ENCODE measurements around the gene EIF4A3.

EIF4A3 gene

DNA sequence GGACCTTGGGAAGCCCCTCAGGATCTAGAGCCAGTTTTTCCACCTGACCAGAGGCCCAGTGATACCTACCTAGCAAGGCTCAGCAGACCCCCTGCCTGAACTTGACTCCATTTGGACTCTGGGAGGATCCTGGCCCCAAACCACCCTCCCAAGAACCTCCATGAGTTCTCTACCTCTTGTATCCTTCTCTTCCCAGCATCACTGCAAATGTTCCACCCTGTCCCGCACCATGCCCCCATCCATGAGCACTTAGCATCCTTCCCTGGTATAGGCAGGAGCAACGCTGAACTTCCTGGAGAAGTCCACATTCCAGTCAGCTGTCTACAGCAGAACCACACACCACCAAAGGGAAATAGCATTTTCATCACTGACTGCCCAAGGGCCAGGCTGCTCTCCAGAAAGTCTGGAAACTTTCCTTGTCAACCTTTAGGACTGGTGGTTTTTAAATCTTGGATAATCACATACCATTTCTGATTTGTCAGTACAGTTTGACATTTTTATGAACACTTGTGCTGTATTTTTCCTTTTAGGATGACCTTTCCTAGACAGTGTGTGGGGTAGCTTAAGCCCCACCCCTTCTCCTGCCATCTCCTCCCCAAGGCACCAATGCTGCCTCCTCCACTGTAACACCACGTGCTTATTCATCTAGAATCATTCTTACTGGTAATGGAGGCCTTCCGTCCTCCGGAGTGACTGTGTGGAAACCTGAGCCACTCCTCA, 13.9 kb downstream of the EIF4A3 start:
- DNase-seq: no peak

DNA sequence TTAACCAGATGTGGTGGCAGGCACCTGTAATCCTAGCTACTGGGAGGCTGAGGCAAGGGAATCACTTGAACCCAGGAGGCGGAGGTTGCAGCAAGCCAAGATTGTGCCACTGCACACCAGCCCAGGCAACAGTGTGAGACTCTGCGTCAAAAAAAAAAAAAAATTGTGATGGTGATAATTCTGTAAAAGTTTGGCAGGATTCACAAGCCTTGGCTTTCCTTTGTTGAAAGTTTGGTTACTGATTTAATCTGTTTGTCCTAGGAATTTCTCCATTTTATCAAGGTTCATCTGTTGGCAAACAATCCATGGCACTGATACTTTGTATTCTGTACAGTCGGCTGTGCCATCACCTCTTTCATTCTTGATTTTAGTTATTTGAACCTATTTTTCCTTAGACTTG, 15.9 kb downstream of the EIF4A3 start:
- DNase-seq: no peak

DNA sequence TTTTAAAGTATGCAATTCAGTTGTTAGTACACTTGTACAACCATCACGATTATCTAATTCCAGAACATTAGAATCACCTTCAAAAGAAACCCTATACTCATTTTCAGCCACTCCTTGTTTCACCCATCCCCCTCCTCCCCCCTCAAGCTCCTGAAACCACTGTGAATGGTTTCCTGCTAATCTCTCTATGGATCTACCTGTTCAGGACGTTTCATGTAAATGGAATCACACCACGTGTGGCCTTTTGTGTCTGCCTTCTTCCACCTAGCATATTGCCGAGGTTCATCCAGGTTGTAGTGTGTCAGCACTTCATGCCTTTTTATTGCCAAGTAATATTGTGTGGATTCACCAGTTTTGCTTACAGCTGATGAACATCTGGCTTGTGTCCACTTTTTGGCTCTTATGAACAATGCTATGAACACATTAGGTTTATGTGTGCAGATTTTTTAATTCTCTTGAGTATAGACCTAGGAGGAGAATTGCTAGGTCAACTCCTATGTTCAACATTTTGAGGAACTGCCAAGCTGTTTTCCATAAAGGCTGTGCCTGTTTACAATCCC, 17.8 kb downstream of the EIF4A3 start:
- DNase-seq: no peak

DNA sequence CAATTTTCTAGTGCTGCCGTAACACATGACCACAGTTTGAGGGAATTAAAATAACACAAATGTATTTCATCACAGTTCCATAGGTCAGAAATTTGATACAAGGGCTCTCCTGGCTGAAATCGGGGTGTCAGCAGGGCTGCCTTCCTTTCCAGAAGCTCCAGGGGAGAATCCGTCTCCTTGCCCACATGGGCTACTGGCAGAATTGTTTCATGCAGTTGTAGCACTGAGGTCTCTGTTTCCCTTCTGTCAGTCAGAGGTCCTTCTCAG, 20.5 kb downstream of the EIF4A3 start:
- DNase-seq: no peak

DNA sequence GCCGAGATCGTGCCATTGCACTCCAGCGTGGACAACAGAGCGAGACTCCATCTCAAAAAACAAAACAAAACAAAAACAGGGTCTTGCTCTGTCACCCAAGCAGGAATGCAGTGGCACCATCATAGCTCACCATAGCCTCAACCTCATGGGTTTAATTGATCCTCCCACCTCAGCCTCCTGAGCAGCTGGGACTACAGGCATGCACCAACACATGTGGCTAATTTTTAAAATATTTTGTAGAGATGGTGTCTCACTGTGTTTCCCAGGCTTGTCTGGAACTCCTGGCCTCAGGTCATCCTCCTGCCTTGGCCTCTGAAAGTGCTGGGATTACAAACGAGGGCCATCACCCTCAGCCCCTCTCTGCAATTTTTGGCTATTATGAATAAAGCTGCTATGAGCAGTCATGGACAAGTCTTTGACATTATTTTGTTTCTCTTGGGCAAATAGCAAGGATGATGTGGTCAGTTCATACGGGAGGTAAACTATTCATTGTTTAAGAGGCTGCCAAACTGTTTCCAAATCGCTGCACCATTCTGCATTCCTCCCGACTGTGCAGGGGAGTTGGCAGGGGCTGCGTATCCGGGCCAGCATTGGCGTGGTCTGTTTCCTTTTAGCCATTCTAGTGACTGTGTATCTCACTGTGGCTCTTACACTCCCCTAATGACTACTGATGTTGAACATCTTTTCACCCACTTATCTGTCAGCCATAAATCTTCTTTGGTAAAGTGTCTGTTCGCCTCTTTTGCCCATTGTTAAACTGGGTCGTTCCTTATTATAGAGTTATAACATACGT, 21.1 kb downstream of the EIF4A3 start:
- no peak for DNase-seq

- DNase-seq: no peak
Observed at GRCh38 chr17:80124351-80124981, 22.5 kb downstream of the EIF4A3 start.

- no peak for DNase-seq
Observed at GRCh38 chr17:80123791-80124190, 23.1 kb downstream of the EIF4A3 start.

DNA sequence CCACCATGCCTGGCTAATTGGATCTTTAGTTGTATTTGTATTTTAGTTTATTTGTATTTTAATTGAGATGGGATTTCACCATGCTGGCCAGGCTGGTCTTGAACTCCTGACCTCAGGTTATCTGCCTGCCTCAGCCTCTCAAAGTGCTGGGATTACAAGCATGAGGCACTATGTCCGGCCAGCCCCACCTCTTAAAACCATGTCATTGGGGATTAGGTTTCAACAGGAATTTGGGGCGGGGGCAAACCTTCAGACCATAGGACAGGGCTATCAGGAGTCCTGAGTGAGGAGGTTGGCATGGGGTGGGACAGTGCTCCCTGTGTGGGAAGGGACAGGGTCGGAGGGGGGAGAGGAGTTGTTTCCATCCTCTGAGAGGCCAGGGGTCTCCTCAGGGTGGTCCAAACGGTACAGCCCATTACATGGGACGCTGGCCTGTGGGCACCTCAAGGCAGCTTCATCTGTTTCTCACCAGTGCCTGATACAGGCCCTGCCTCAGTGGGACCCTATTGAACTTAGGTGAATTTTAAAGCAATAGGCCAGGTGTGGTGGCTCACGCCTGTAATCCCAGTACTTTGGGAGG, 23.9 kb downstream of the EIF4A3 start:
- DNase-seq: no peak

- DNase-seq: no peak
Observed at GRCh38 chr17:80122026-80122575, 24.8 kb downstream of the EIF4A3 start.

GRCh38 chr17:80119839-80120238, 27.1 kb downstream of the EIF4A3 start:
- no peak for DNase-seq

DNA sequence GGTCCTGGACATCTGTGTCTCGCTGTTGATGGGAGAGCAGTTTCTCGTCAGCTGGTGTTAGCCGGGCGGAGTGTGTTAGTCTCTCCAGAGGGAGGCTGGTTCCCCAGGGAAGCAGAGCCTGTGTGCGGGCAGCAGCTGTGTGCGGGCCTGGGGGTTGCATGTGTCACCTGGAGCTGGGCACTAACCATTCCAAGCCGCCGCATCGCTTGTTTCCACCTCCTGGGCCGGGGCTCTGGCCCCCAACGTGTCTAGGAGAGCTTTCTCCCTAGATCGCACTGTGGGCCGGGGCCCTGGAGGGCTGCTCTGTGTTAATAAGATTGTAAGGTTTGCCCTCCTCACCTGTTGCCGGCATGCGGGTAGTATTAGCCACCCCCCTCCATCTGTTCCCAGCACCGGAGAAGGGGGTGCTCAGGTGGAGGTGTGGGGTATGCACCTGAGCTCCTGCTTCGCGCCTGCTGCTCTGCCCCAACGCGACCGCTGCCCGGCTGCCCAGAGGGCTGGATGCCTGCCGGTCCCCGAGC, 27.6 kb downstream of the EIF4A3 start:
- DNase-seq: no peak

GRCh38 chr17:80118601-80119270, 28.2 kb downstream of the EIF4A3 start:
- no peak for DNase-seq

GRCh38 chr17:80117491-80118401, 29.2 kb downstream of the EIF4A3 start:
- no peak for DNase-seq

- DNase-seq: no peak
Observed at GRCh38 chr17:80116921-80117380, 30.0 kb downstream of the EIF4A3 start.

DNA sequence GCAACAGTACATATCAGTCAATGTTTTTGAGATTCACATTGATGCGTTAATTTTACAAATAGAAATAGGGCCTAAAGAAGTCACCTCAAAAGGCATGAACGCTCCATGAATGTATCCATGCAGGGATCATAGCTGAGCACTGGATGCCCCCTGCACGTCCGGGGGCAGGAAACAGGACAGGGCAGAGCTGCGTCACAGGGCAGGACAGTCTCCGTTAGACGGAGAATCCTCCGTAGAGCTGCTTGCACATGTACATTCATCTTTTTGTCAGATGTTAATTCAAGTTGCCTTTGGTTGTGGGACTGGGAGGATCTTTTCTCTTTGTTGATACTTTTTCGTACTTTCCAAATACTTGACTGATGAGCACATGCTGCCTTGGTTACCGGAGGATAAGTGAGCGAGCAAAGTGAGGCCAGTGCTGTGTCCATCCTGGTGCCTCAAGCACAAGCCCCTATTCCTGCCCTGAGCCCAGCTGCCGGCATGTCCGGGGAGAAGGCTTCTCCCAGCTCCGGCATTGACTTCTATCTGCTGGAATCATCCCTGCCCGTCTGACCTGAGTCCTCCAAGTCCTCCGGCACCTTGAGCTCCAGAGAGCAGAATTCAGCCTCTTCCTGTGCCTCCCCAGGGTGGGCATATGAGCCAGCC, 30.5 kb downstream of the EIF4A3 start:
- DNase-seq: no peak

- DNase-seq: no peak
Observed at GRCh38 chr17:80115159-80115558, 31.8 kb downstream of the EIF4A3 start.

- DNase-seq: no peak
Observed at GRCh38 chr17:80114758-80115157, 32.2 kb downstream of the EIF4A3 start.

DNA sequence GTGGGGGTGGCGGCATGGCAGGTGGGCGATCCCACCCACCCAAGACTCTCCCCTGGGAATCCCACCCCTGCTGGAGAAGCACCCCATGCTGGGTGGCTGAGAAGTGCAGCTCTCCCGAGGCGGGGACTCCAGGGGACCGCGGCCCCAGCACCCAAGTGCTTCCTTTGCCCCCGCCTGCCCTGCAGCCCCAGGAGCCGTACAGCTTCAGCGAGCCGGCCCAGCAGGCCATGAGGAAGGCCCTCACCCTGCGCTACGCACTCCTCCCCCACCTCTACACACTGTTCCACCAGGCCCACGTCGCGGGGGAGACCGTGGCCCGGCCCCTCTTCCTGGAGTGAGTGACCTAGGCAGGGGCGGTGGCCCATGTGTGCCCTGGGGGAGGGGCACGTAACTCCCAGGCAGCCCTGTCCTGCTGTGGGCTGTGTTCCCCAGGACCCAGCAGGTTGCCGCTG, 33.9 kb downstream of the EIF4A3 start:
- no peak for DNase-seq

- no peak for DNase-seq
Observed at GRCh38 chr17:80112471-80113032, 34.4 kb downstream of the EIF4A3 start.

Data from COR-L47 (cell line).